HCT116 (cell line): Measurements from ENCODE around the gene LYRM1. TPM values are rescaled to one million over a fixed set of nuclear protein-coding genes. Genes with fewer than 3 reads are reported as not detected.
"Not testable (repeated sequence)": the region's sequence is repeated elsewhere in the genome, so short reads cannot be mapped to it uniquely, and the experiment has no call there.

Experiments used
- ATAC-seq: fragments of 200-7000 bp; cut with Tn5 transposase; 2 replicates; pipeline ENCODE4 v1.9.1; 2020; ENCODE audit warnings: mild to moderate bottlenecking, moderate library complexity
- BruUV-seq: library from RNA; stranded (reverse); fragments of 400-500 nt; replicated peaks from 2 replicates; lab custom pipeline; 2021; lab: Mats Ljungman, UMichigan
- CTCF ChIA-PET: fragments of 300-600 bp; sonication (Branson Sonifier 250); formaldehyde crosslinking; loops from one replicate; lab custom pipeline; 2021; ENCODE audit warnings: antibody characterized with exemption; lab: Charles Lee
- POLR2A ChIA-PET: fragments of 300-600, 350-600 bp; sonication (Branson Sonifier 250); formaldehyde crosslinking; loops from one replicate; lab custom pipeline; 2021; ENCODE audit warnings: antibody characterized with exemption; lab: Charles Lee
- RAD21 ChIA-PET, 2 experiments: fragments of 300-600 bp; sonication (Branson Sonifier 250); formaldehyde crosslinking; loops; one replicate each; lab custom pipeline; 2023; ENCODE audit warnings: low total read pairs in 2 of 2; ENCODE audit not compliant: uncharacterized antibody in 2 of 2, unreplicated experiment in 2 of 2, low non-redundant PET in 1 of 2; lab: Charles Lee
- DNase-seq: peaks from one replicate; pipeline ENCODE4 v3.0.0-alpha.2; 2010; ENCODE audit warnings: low read depth, low spot score
- H2AFZ ChIP-seq: fragments of 200-600 bp; shearing (Covaris generic), sonication (generic); 2 replicates; pipeline ENCODE4 v1.6.1; 2017; ENCODE audit warnings: low read depth, mixed run types, mixed read lengths, antibody characterized with exemption, low read length; ENCODE audit not compliant: poor library complexity, severe bottlenecking
- H3K27ac ChIP-seq: 2 replicates; pipeline ENCODE4 v1.5.1; 2012; ENCODE audit warnings: low read depth, low read length
- H3K27me3 ChIP-seq: fragments of 200-600 bp; sonication (generic); 2 replicates; pipeline ENCODE4 v1.6.1; 2016; ENCODE audit warnings: mixed run types, low read length, mixed read lengths; ENCODE audit not compliant: insufficient read depth
- H3K36me3 ChIP-seq, 2 experiments: fragments of 200-500 bp in 1 of 2; fragments of 200-600 bp in 1 of 2; sonication (Bioruptor generic) in 1 of 2; sonication (generic) in 1 of 2; 2 replicates each; pipeline versions ENCODE4 v1.5.1 to v1.6.1; 2014 to 2016; ENCODE audit warnings: low read length in 2 of 2, inconsistent platforms in 1 of 2, mixed read lengths in 1 of 2, mixed run types in 1 of 2; ENCODE audit not compliant: insufficient read depth in 2 of 2, control insufficient read depth in 1 of 2
- H3K4me1 ChIP-seq, 2 experiments: fragments of 200-600 bp in 1 of 2; sonication (generic) in 1 of 2; 2 replicates each; pipeline versions ENCODE4 v1.5.1 to v1.6.1; 2012 to 2017; ENCODE audit warnings: low read length in 2 of 2, inconsistent platforms in 1 of 2, mild to moderate bottlenecking in 1 of 2, mixed read lengths in 1 of 2, mixed run types in 1 of 2, moderate library complexity in 1 of 2; ENCODE audit not compliant: insufficient read depth in 2 of 2, control insufficient read depth in 1 of 2
- H3K4me2 ChIP-seq: fragments of 200-600 bp; sonication (generic); 2 replicates; pipeline ENCODE4 v1.6.1; 2017; ENCODE audit warnings: mixed run types, low read length, mixed read lengths
- H3K4me3 ChIP-seq, 2 experiments: fragments of 200-600 bp in 1 of 2; sonication (generic) in 1 of 2; replicated peaks in 1 of 2; 2 replicates each; pipeline ENCODE4 v1.5.1; 2011 to 2016; ENCODE audit warnings: low read length in 2 of 2, control low read depth in 1 of 2, low read depth in 1 of 2, mild to moderate bottlenecking in 1 of 2, mixed read lengths in 1 of 2, mixed run types in 1 of 2
- H3K79me2 ChIP-seq: fragments of 200-600 bp; sonication (generic); 2 replicates; pipeline ENCODE4 v1.6.1; 2017; ENCODE audit warnings: mild to moderate bottlenecking, mixed run types, low read length, moderate library complexity, mixed read lengths; ENCODE audit not compliant: insufficient read depth
- H3K9ac ChIP-seq: fragments of 200-600 bp; sonication (generic); 2 replicates; pipeline ENCODE4 v1.6.1; 2016; ENCODE audit warnings: low read length, mixed read lengths
- H3K9me2 ChIP-seq: fragments of 200-600 bp; sonication (generic), shearing (Covaris generic); 2 replicates; pipeline ENCODE4 v1.6.1; 2017; ENCODE audit warnings: mixed run types, mild to moderate bottlenecking, moderate library complexity; ENCODE audit not compliant: insufficient read depth
- H3K9me3 ChIP-seq, 2 experiments: fragments of 200-500 bp in 1 of 2; fragments of 200-600 bp in 1 of 2; sonication (Bioruptor generic) in 1 of 2; sonication (generic) in 1 of 2; 2 replicates each; pipeline ENCODE4 v1.6.1; 2014 to 2017; ENCODE audit warnings: low read length in 2 of 2, mixed read lengths in 2 of 2, inconsistent platforms in 1 of 2, low read depth in 1 of 2, mild to moderate bottlenecking in 1 of 2, mixed run types in 1 of 2, moderate library complexity in 1 of 2; ENCODE audit not compliant: control insufficient read depth in 1 of 2, insufficient read depth in 1 of 2
- H4K20me1 ChIP-seq: fragments of 200-600 bp; sonication (generic), shearing (Covaris generic); 2 replicates; pipeline ENCODE4 v1.6.1; 2017; ENCODE audit warnings: mixed run types, mild to moderate bottlenecking, moderate library complexity; ENCODE audit not compliant: insufficient read depth
- RAD21 ChIP-seq: IDR thresholded peaks from 2 replicates; pipeline ENCODE4 v1.6.1; 2012; ENCODE audit warnings: low read depth, mild to moderate bottlenecking
- SP1 ChIP-seq: IDR thresholded peaks from 2 replicates; pipeline ENCODE4 v1.6.1; 2012; ENCODE audit warnings: low read depth
- intact Hi-C: fragments of 100-400 bp; cut with micrococcal nuclease; formaldehyde crosslinking; loops from 2 replicates; pipeline ENCODE4 v1.10.0; 2022
- total RNA-seq: library from RNA; stranded (reverse); gene quantifications from one replicate; pipeline ENCODE4 v1.2.1, GENCODE V29; 2021; ENCODE audit not compliant: unreplicated experiment

The LYRM1 gene
- total RNA-seq, 1 experiment from 2014 or later, result 26.7 TPM

- Histone ChIP-seq H3K36me3 (no peaks in the 10 kb centered on the region), H3K79me2 (no peaks in the 10 kb centered on the region), H3K27ac (no peak overlapping the region), H3K27me3 (no peaks in the 10 kb centered on the region), H3K9me3 (no peaks in the 10 kb centered on the region), H3K9ac (no peak overlapping the region), H4K20me1 (no peaks in the 10 kb centered on the region), H3K9me2 (no peaks in the 10 kb centered on the region), H3K4me1 (no peaks in the 10 kb centered on the region), H3K4me3 (no peak overlapping the region), H3K4me2 (no peak overlapping the region), H2AFZ (no peak overlapping the region)
- DNase-seq (no peak), ATAC-seq (no peak; the same call in 1 of the 2 replicates)
- intact Hi-C loops, result no loop called here
- POLR2A ChIA-PET, result no interaction called here
- RAD21 ChIA-PET, result no interaction called here
- no TSS peak for BruUV-seq
- CTCF ChIA-PET, result interaction anchor here (1.0 kb wide), 1 partner anchor 95 kb away, joined by 5 read pairs; no protein-coding TSS in a partner anchor
- TF ChIP-seq RAD21 (peak; percentile 44; the same call in 1 of the 2 replicates), SP1 (no peak)
Observed at GRCh38 chr16:20944861-20945574, 44.4 kb downstream of the LYRM1 start.

- H3K4me2 ChIP-seq, BruUV-seq, H4K20me1 ChIP-seq, ATAC-seq, H2AFZ ChIP-seq, RAD21 ChIA-PET, DNase-seq, H3K79me2 ChIP-seq, H3K9ac ChIP-seq, H3K4me1 ChIP-seq, H3K36me3 ChIP-seq, CTCF ChIA-PET, POLR2A ChIA-PET, intact Hi-C loops, H3K4me3 ChIP-seq, H3K27ac ChIP-seq, H3K9me3 ChIP-seq, H3K27me3 ChIP-seq, H3K9me2 ChIP-seq: not testable (repeated sequence)
Observed at GRCh38 chr16:20945575-20945875, 45.0 kb downstream of the LYRM1 start.
